Measurements from ENCODE around the gene KRIT1. TPM values are rescaled to one million over a fixed set of nuclear protein-coding genes. Genes with fewer than 3 reads are reported as not detected.

The KRIT1 gene
- polyA plus RNA-seq (2012; rRNA removed), result 38.5 and 53.3 TPM in 2 replicates
- polyA plus RNA-seq (2012; cell fraction: cytosol; rRNA removed), result 41.6 and 42.8 TPM in 2 replicates
- 104 and 106 TPM in 2 replicates for polyA plus RNA-seq (2012; cell fraction: nucleus; rRNA removed)

DNA sequence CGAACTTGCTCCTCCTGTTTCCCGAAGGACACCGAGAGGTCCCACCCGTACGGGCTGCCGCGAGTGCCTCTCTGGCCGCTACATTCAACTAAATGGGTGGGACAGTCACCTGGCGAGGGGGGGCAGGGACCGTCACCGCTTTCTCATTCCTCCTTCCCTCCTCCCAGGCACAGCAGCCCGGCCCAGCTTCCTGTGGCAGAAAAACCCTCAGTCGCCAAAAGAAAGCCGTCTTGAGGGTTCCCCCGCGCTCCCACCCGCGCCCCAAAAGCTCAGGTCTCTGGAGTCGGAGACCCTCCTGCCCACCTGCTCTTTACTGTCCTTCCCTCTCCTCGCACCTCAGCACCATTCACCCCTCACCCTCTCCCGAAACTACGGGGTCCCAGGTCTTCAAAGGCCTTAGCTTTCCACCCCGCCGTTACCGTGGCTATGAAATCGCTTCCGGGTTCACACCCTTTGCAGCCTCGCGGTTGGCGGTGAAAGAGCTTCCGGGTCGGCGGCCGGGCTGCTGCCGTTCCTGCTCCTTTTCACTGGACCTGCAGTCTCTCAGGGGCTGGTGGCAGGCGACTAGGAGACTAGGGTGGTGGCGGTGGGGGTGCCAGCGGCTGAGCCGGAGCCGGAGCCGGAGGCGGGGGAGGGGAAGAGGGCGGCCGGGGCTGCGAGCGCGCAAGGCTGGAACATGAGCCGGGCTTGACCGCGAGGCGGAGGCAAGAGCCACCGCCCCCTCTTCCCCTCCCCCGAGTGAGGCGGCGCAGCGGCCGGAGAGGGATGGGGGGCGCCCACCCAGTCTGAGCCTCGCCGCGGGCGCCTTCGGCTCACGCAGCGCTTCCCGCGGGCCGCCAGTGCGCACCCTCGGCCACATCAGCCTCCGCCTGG lies at the start of gene KRIT1, which contains the start of gene ANKIB1:
TSS of gene KRIT1 (minus strand) at position 428 of the 873 bp plus-strand sequence. CDS start 3,779 bp downstream, outside the sequence.
TSS of gene ANKIB1 (plus strand) at position 488 of the 873 bp plus-strand sequence. CDS start 49,005 bp downstream, outside the sequence.
- Histone ChIP-seq H3K9ac (peak within 1 kb of the TSS; percentile 80), H3K36me3 (replicated peaks in 1 of 2; ENCODE audit: control insufficient read depth in 1 of 2, insufficient read depth in 2 of 2, low read length in 1 of 2) (peaks cover 16 to 42% of the 10 kb centered on the region in 2 experiments), H3K27me3 (ENCODE audit: insufficient read depth) (no peaks in the 10 kb centered on the region), H3K4me3 (ENCODE audit: low read depth in 2 of 2, low read length in 1 of 2) (peak within 1 kb of the TSS; percentile 95), H3K4me2 (peak within 1 kb of the TSS; percentile 94), H3K9me3 (no peaks in the 10 kb centered on the region), H2AFZ (ENCODE audit: low read depth) (peak within 1 kb of the TSS; percentile 80), H3K27ac (ENCODE audit: low read depth in 2 of 2, low read length in 1 of 2) (peak within 1 kb of the TSS; percentile 86 to 93), H3K9me2 (no peaks in the 10 kb centered on the region), H3F3A (replicated peaks; ENCODE audit: insufficient read depth) (peaks cover 14% of the 10 kb centered on the region), H3K4me1 (ENCODE audit: control insufficient read depth in 1 of 2, insufficient read depth in 2 of 2, low read depth in 1 of 2, low read length in 1 of 2) (peaks cover 11 to 25% of the 10 kb centered on the region in 2 experiments; a peak in 3 of 4 replicates), H3K79me2 (ENCODE audit: insufficient read depth) (peaks cover 89% of the 10 kb centered on the region), H4K20me1 (ENCODE audit: insufficient read depth) (peaks cover 17% of the 10 kb centered on the region)
- DNase-seq, result peak; percentile 96
- POLR2A ChIA-PET, result interaction anchor here (0.6 to 2.8 kb wide), 14 partner anchors 10 to 1900 kb away, joined by 3 to 29 read pairs (median 4); partner anchors contain the start of genes AKAP9, CYP51A1, GATAD1 and PEX1
- CTCF ChIA-PET, result interaction anchor here (1.0 to 3.2 kb wide), 10 partner anchors 9 to 216 kb away, joined by 3 to 27 read pairs (median 4); partner anchors contain the start of genes CYP51A1, GATAD1 and LRRD1
- 1% methylated on average over 53 of the region's 71 CpGs for WGBS (ENCODE audit: low lambda C conversion rate)
- TF ChIP-seq JUND (IDR thresholded peaks at IDR 0.05) (no peak), EZH2phosphoT487 (IDR thresholded peaks at IDR 0.05; ENCODE audit: borderline replicate concordance, low read depth) (no peak), SMC3 (IDR thresholded peaks at IDR 0.05; ENCODE audit: low read depth, low read length) (no peak), MXI1 (IDR thresholded peaks at IDR 0.05; ENCODE audit: low read depth, low read length) (peak; percentile 75), RXRA (IDR thresholded peaks at IDR 0.05; ENCODE audit: borderline replicate concordance, low read depth) (no peak), POLR2AphosphoS5 (IDR thresholded peaks at IDR 0.05; ENCODE audit: low read depth, low read length) (peak; percentile 95), GATA2 (CRISPR knock-in tag; IDR thresholded peaks at IDR 0.05) (no peak), NRF1 (IDR thresholded peaks at IDR 0.05; ENCODE audit: low read depth, low read length) (0 out of 2 replicates have a peak, but pooled peaks have one; percentile 32), TAF1 (IDR thresholded peaks at IDR 0.05; ENCODE audit: borderline replicate concordance, low read depth, low read length) (peak; percentile 85), FOXM1 (IDR thresholded peaks at IDR 0.05; ENCODE audit: low read depth) (no peak), FOXJ3 (CRISPR knock-in tag; IDR thresholded peaks at IDR 0.05) (0 out of 2 replicates have a peak, but pooled peaks have one; percentile 44), EP300 (IDR thresholded peaks at IDR 0.05; ENCODE audit: borderline replicate concordance in 1 of 2, low read depth in 1 of 2, low read length in 1 of 2) (peak in 1 of 2 experiments; percentile 40; a peak in 1 of 4 replicates), TEAD4 (IDR thresholded peaks at IDR 0.05; ENCODE audit: borderline replicate concordance, insufficient read depth) (0 out of 2 replicates have a peak, but pooled peaks have one; percentile 8), FOSL2 (IDR thresholded peaks at IDR 0.05; ENCODE audit: borderline replicate concordance, low read depth) (peak; percentile 15; the same call in 1 of the 2 replicates), ELF1 (IDR thresholded peaks at IDR 0.05) (peak; percentile 97), RFX5 (IDR thresholded peaks at IDR 0.05; ENCODE audit: low read length) (no peak), CHD2 (IDR thresholded peaks at IDR 0.05; ENCODE audit: low read length, partially characterized antibody) (peak; percentile 97), GABPA (IDR thresholded peaks at IDR 0.05; ENCODE audit: low read depth) (peak; percentile 99), SIN3A (IDR thresholded peaks at IDR 0.05; ENCODE audit: borderline replicate concordance, low read depth, low read length) (peak; percentile 62; the same call in 1 of the 2 replicates)
- TF ChIP-seq, protein P1, sequence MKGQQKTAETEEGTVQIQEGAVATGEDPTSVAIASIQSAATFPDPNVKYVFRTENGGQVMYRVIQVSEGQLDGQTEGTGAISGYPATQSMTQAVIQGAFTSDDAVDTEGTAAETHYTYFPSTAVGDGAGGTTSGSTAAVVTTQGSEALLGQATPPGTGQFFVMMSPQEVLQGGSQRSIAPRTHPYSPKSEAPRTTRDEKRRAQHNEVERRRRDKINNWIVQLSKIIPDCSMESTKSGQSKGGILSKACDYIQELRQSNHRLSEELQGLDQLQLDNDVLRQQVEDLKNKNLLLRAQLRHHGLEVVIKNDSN (IDR thresholded peaks at IDR 0.05; ENCODE audit: borderline replicate concordance, low read depth), result 0 out of 2 replicates have a peak, but pooled peaks have one; percentile 18
- TF ChIP-seq, protein P2, sequence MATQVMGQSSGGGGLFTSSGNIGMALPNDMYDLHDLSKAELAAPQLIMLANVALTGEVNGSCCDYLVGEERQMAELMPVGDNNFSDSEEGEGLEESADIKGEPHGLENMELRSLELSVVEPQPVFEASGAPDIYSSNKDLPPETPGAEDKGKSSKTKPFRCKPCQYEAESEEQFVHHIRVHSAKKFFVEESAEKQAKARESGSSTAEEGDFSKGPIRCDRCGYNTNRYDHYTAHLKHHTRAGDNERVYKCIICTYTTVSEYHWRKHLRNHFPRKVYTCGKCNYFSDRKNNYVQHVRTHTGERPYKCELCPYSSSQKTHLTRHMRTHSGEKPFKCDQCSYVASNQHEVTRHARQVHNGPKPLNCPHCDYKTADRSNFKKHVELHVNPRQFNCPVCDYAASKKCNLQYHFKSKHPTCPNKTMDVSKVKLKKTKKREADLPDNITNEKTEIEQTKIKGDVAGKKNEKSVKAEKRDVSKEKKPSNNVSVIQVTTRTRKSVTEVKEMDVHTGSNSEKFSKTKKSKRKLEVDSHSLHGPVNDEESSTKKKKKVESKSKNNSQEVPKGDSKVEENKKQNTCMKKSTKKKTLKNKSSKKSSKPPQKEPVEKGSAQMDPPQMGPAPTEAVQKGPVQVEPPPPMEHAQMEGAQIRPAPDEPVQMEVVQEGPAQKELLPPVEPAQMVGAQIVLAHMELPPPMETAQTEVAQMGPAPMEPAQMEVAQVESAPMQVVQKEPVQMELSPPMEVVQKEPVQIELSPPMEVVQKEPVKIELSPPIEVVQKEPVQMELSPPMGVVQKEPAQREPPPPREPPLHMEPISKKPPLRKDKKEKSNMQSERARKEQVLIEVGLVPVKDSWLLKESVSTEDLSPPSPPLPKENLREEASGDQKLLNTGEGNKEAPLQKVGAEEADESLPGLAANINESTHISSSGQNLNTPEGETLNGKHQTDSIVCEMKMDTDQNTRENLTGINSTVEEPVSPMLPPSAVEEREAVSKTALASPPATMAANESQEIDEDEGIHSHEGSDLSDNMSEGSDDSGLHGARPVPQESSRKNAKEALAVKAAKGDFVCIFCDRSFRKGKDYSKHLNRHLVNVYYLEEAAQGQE (IDR thresholded peaks at IDR 0.05; ENCODE audit: low read depth, low read length), result no peak
- TF ChIP-seq, protein P3, sequence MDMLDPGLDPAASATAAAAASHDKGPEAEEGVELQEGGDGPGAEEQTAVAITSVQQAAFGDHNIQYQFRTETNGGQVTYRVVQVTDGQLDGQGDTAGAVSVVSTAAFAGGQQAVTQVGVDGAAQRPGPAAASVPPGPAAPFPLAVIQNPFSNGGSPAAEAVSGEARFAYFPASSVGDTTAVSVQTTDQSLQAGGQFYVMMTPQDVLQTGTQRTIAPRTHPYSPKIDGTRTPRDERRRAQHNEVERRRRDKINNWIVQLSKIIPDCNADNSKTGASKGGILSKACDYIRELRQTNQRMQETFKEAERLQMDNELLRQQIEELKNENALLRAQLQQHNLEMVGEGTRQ (IDR thresholded peaks at IDR 0.05; ENCODE audit: borderline replicate concordance, low read depth, low read length), result no peak; the same call in 1 of the 2 replicates
- TF ChIP-seq, protein P4, sequence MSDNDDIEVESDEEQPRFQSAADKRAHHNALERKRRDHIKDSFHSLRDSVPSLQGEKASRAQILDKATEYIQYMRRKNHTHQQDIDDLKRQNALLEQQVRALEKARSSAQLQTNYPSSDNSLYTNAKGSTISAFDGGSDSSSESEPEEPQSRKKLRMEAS (IDR thresholded peaks at IDR 0.05; ENCODE audit: low read depth), result peak; percentile 97
- TF ChIP-seq, protein P5, sequence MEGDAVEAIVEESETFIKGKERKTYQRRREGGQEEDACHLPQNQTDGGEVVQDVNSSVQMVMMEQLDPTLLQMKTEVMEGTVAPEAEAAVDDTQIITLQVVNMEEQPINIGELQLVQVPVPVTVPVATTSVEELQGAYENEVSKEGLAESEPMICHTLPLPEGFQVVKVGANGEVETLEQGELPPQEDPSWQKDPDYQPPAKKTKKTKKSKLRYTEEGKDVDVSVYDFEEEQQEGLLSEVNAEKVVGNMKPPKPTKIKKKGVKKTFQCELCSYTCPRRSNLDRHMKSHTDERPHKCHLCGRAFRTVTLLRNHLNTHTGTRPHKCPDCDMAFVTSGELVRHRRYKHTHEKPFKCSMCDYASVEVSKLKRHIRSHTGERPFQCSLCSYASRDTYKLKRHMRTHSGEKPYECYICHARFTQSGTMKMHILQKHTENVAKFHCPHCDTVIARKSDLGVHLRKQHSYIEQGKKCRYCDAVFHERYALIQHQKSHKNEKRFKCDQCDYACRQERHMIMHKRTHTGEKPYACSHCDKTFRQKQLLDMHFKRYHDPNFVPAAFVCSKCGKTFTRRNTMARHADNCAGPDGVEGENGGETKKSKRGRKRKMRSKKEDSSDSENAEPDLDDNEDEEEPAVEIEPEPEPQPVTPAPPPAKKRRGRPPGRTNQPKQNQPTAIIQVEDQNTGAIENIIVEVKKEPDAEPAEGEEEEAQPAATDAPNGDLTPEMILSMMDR (IDR thresholded peaks at IDR 0.05), result peak; percentile 26
